ENCODE data around the gene GSTT2B.
"Not testable (repeated sequence)": the region's sequence is repeated elsewhere in the genome, so short reads cannot be mapped to it uniquely, and the experiment has no call there.

Gene GSTT2B

DNA sequence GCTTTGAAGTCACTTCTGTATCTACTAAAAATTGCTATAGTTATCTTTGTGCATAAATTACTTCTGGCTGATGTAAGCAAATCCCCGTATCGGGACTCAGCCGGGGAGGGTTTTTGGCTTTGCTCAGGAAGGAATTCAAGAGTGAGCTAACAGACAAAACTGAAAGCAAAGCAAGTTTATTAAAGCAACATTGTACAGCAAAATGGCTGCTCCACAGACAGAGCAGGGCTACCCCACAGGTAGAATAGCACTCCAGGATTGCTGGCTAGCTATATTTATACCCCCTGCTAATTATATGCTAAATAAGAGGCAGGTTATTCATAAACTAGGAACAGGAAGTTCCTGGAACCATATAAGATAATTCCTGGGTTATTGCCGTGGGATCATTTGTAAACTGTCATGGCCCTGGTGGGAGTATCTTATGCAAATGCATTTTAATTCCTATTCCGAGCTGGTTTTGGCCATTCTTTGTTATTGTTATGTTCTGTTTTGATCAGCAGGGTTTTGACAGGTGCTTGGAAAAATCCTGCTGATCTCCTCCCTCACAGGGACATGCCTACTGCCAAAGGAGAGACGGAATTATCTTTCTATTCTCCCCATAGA is 51.6 kb downstream of the GSTT2B start:
- Histone ChIP-seq H3K9me3 (ENCODE audit: low read length) (no peaks in the 10 kb centered on the region), H3K36me3 (ENCODE audit: insufficient read depth, low read length) (no peaks in the 10 kb centered on the region), H3K4me1 (ENCODE audit: insufficient read depth, low read length) (peaks cover 14% of the 10 kb centered on the region), H3K27ac (ENCODE audit: low read depth, low read length) (no peak overlapping the region), H3K9ac (ENCODE audit: low read length) (no peak overlapping the region), H3K4me3 (ENCODE audit: low read depth in 1 of 2, low read length in 2 of 2) (no peak overlapping the region), H3K27me3 (ENCODE audit: control insufficient read depth in 1 of 2, insufficient read depth in 2 of 2, low read length in 2 of 2) (no peaks in the 10 kb centered on the region)

DNA sequence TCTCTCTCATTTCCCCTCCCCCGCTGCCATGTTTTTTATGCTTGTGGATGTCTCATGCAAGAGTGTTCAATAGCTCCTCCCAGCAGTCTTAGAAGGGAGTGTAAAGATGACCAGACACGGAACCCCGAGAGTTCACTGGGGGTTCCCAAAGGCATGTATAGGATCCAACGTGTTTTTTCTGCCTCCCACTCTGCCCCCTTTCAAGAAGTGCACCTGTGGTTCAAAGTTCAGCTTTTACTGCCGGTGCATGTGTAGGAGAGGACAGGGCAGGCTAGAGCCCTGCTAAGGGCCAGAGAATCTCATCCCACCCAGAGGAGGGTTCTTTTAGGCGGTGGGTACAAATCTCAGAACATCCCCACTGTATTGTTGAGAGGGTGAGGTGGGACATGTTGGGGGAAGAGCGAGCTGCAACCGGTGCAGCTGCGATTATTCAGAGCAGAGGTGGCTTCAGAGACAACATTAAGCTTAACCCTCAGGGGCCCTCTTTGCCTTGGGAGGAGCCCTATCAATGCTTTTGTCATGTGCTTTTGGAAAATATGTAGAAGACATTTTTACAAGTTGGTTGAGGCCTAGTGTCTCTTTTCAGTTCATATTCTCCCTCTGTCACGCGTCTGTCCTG is 52.3 kb downstream of the GSTT2B start:
- Histone ChIP-seq H3K27me3 (ENCODE audit: control insufficient read depth in 1 of 2, insufficient read depth in 2 of 2, low read length in 2 of 2) (no peaks in the 10 kb centered on the region), H3K9me3 (ENCODE audit: low read length) (no peaks in the 10 kb centered on the region), H3K27ac (ENCODE audit: low read depth, low read length) (no peak overlapping the region)

GRCh38 chr22:23907423-23907822 is 53.6 kb downstream of the GSTT2B start:
- not testable (repeated sequence) for H3K9ac ChIP-seq (ENCODE audit: low read length); H3K9me3 ChIP-seq (ENCODE audit: low read length); H3K27ac ChIP-seq (ENCODE audit: low read depth, low read length); H3K4me3 ChIP-seq (ENCODE audit: low read depth in 1 of 2, low read length in 2 of 2); H3K27me3 ChIP-seq (ENCODE audit: control insufficient read depth in 1 of 2, insufficient read depth in 2 of 2, low read length in 2 of 2); H3K36me3 ChIP-seq (ENCODE audit: insufficient read depth, low read length); H3K4me1 ChIP-seq (ENCODE audit: insufficient read depth, low read length)

More for the DNA sequence above, 52.3 kb downstream of the GSTT2B start:
- H3K36me3 ChIP-seq (ENCODE audit: insufficient read depth, low read length): no peaks in the 10 kb centered on the region
- H3K4me1 ChIP-seq (ENCODE audit: insufficient read depth, low read length): peaks cover 14% of the 10 kb centered on the region
- no peak overlapping the region for H3K4me3 ChIP-seq (ENCODE audit: low read depth in 1 of 2, low read length in 2 of 2)
- H3K9ac ChIP-seq (ENCODE audit: low read length): no peak overlapping the region

Data from muscle layer of colon (tissue), 2 donors.